HepG2 (cell line): Measurements from ENCODE around the gene WWC1. TPM values are rescaled to one million over a fixed set of nuclear protein-coding genes. Genes with fewer than 3 reads are reported as not detected.
A peak's percentile ranks its signal among the peaks of the same experiment; 100 is the strongest.

Experiments
- ARID5B ChIP-seq: IDR thresholded peaks from 2 replicates; pipeline ENCODE4 v1.4.0; 2020; ENCODE audit warnings: mild to moderate bottlenecking, missing genetic modification reagents
- CHD2 ChIP-seq: IDR thresholded peaks from 2 replicates; pipeline ENCODE4 v1.6.1; 2011; ENCODE audit warnings: low read depth, low read length, improper control_type of control experiment
- GATA4 ChIP-seq: sonication (generic); IDR thresholded peaks from 2 replicates; pipeline ENCODE4 v1.6.1; 2016; ENCODE audit warnings: antibody characterized with exemption, low read depth, borderline replicate concordance
- GATAD1 ChIP-seq: IDR thresholded peaks from 2 replicates; pipeline ENCODE4 v1.6.1; 2016; ENCODE audit warnings: missing genetic modification reagents, missing compliant biosample characterization
- GATAD2A ChIP-seq: IDR thresholded peaks from 2 replicates; pipeline ENCODE4 v1.6.1; 2016
- ISL2 ChIP-seq: sonication (generic); formaldehyde crosslinking; IDR thresholded peaks from 2 replicates; pipeline ENCODE4 v1.5.0; 2020; ENCODE audit warnings: missing genetic modification reagents
- ISX ChIP-seq: sonication (generic); formaldehyde crosslinking; conservative IDR thresholded peaks from 2 replicates; pipeline ENCODE4 v1.5.0; 2020; ENCODE audit warnings: missing genetic modification reagents
- MEIS2 ChIP-seq: sonication (generic); formaldehyde crosslinking; IDR thresholded peaks from 2 replicates; pipeline ENCODE4 v1.9.0; 2021; ENCODE audit warnings: mild to moderate bottlenecking, missing genetic modification reagents
- MXD4 ChIP-seq: IDR thresholded peaks from 2 replicates; pipeline ENCODE4 v1.6.1; 2016; ENCODE audit warnings: mild to moderate bottlenecking, missing biosample characterization, missing genetic modification reagents
- RBFOX2 ChIP-seq: fragments of 200-400 bp; formaldehyde crosslinking; IDR thresholded peaks from 2 replicates; pipeline ENCODE4 v1.6.1; 2017; ENCODE audit warnings: low read depth, mild to moderate bottlenecking, low read length
- XRCC5 ChIP-seq: fragments of 200-400 bp; formaldehyde crosslinking; optimal IDR thresholded peaks from 2 replicates; pipeline ENCODE3; 2017; ENCODE audit warnings: mild to moderate bottlenecking, low read length
- ZNF12 ChIP-seq: sonication (generic); formaldehyde crosslinking; IDR thresholded peaks from 2 replicates; pipeline ENCODE4 v1.5.0; 2020; ENCODE audit warnings: missing genetic modification reagents
- ZNF180 ChIP-seq: sonication (generic); formaldehyde crosslinking; IDR thresholded peaks from 2 replicates; pipeline ENCODE4 v1.4.0; 2020; ENCODE audit warnings: low read depth, missing genetic modification reagents, borderline replicate concordance
- ZNF292 ChIP-seq: sonication (generic); formaldehyde crosslinking; IDR thresholded peaks from 2 replicates; pipeline ENCODE4 v1.8.1; 2022; ENCODE audit warnings: mild to moderate bottlenecking, low read depth, missing genetic modification reagents, borderline replicate concordance
- ZNF414 ChIP-seq: sonication (generic); formaldehyde crosslinking; IDR thresholded peaks from 2 replicates; pipeline ENCODE4 v1.5.0; 2020; ENCODE audit warnings: missing genetic modification reagents
- ZNF580 ChIP-seq: IDR thresholded peaks from 2 replicates; pipeline ENCODE4 v1.6.1; 2016; ENCODE audit warnings: low read depth, borderline replicate concordance
- ZSCAN31 ChIP-seq: sonication (generic); formaldehyde crosslinking; IDR thresholded peaks from 2 replicates; pipeline ENCODE4 v1.5.0; 2020; ENCODE audit warnings: low read depth, mild to moderate bottlenecking, missing genetic modification reagents
- polyA plus RNA-seq, 8 experiments: library from polyadenylated mRNA; depleted of rRNA in 3 of 8; stranded (reverse) in 7 of 8; unstranded in 1 of 8; fragments of >200 nt; fragmentation: Illumina TruSeq in 4 of 8; extraction: Trizol in 4 of 8; gene quantifications; 2 replicates each; pipeline versions ENCODE4 v1.2.1 to v1.2.3, GENCODE V29; 2011 to 2016; ENCODE audit warnings: low read depth in 4 of 8, missing spikeins in 1 of 8, mixed read lengths in 1 of 8; ENCODE audit not compliant: insufficient read depth in 1 of 8
- total RNA-seq, 5 experiments: library from RNA; depleted of rRNA; stranded (reverse); fragments of >200 nt; fragmentation: Illumina TruSeq; extraction: Trizol; gene quantifications; 2 replicates each; pipeline ENCODE4 v1.2.3, GENCODE V29; 2016; ENCODE audit warnings: low read depth in 1 of 5
- TF ChIP-seq, protein P1 (sequence below): sonication (generic); formaldehyde crosslinking; IDR thresholded peaks from 2 replicates; pipeline ENCODE4 v1.4.0; 2020; ENCODE audit warnings: mild to moderate bottlenecking, missing genetic modification reagents, borderline replicate concordance
- TF ChIP-seq, protein P2 (sequence below): sonication (generic); formaldehyde crosslinking; IDR thresholded peaks from 2 replicates; pipeline ENCODE4 v1.4.0; 2020; ENCODE audit warnings: mild to moderate bottlenecking, missing genetic modification reagents
- TF ChIP-seq, protein P3 (sequence below): sonication (generic); formaldehyde crosslinking; IDR thresholded peaks from 2 replicates; pipeline ENCODE4 v1.8.0; 2022; ENCODE audit warnings: mild to moderate bottlenecking, missing genetic modification reagents, moderate library complexity

The WWC1 gene
- total and polyA plus RNA-seq, 2 of the 13 experiments (the other 11 are each of a cell fraction or from before 2014, with no cell fraction given): 8.3 to 17.9 TPM

DNA sequence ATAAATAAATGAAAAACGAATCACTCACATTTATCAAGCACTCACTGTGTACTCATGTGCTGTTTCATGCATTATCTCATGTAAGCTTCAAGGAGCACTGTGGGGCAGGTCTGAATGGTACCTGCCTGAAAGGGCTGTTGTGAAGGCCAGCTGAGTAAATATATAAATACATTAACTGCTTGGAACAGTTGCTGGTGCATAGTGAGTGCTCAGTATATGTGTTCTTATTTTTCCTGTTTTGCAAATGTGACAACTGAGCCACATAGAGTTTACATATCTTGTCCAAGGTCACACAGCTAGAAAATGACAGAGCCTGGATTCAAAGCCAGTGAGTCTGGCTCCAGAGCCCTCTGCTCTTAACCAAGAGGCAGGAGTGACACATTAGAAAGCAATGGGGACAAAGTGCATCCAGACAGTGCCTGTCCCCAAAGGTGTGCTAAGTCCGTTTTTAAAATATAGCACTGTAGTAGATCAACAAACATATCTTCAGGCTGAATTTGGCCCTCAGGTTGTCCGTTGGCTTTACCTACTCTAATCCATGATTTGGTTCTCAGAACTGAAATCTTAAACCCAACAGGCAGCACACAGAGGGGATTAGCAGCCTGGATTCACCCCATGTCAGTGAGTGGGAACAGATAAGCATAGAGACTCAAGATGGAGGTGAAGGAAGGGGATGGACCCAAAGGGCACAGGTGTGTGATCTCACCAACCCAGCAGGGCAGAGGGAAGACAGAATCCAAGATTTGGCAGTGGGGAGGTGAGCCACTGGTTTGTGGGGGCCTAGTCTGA lies 70.8 kb downstream of the WWC1 start (continued):
- TF ChIP-seq MEIS2 (CRISPR knock-in tag) (peak; percentile 88; the same call in 1 of the 2 replicates), ISL2 (CRISPR knock-in tag) (no peak), GATAD1 (CRISPR knock-in tag) (no peak), ZNF180 (CRISPR knock-in tag) (no peak), ZNF414 (0 out of 2 replicates have a peak, but pooled peaks have one; percentile 30), ZNF12 (CRISPR knock-in tag) (peak; percentile 96), ISX (CRISPR knock-in tag) (no peak), GATAD2A (CRISPR knock-in tag) (peak; percentile 90; the same call in 1 of the 2 replicates), ZNF292 (CRISPR knock-in tag) (peak; percentile 79), CHD2 (no peak), GATA4 (no peak), XRCC5 (peak; percentile 79), MXD4 (CRISPR knock-in tag) (peak; percentile 50; the same call in 1 of the 2 replicates), ARID5B (CRISPR knock-in tag) (peak; percentile 90), ZSCAN31 (CRISPR knock-in tag) (no peak), ZNF580 (CRISPR knock-in tag) (peak; percentile 75; the same call in 1 of the 2 replicates), RBFOX2 (no peak)
- TF ChIP-seq, protein P1, sequence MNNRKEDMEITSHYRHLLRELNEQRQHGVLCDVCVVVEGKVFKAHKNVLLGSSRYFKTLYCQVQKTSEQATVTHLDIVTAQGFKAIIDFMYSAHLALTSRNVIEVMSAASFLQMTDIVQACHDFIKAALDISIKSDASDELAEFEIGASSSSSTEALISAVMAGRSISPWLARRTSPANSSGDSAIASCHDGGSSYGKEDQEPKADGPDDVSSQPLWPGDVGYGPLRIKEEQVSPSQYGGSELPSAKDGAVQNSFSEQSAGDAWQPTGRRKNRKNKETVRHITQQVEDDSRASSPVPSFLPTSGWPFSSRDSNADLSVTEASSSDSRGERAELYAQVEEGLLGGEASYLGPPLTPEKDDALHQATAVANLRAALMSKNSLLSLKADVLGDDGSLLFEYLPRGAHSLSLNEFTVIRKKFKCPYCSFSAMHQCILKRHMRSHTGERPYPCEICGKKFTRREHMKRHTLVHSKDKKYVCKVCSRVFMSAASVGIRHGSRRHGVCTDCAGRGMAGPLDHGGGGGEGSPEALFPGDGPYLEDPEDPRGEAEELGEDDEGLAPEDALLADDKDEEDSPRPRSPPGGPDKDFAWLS: no peak
- TF ChIP-seq, protein P2, sequence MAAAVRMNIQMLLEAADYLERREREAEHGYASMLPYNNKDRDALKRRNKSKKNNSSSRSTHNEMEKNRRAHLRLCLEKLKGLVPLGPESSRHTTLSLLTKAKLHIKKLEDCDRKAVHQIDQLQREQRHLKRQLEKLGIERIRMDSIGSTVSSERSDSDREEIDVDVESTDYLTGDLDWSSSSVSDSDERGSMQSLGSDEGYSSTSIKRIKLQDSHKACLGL (CRISPR knock-in tag): no peak
- TF ChIP-seq, protein P3, sequence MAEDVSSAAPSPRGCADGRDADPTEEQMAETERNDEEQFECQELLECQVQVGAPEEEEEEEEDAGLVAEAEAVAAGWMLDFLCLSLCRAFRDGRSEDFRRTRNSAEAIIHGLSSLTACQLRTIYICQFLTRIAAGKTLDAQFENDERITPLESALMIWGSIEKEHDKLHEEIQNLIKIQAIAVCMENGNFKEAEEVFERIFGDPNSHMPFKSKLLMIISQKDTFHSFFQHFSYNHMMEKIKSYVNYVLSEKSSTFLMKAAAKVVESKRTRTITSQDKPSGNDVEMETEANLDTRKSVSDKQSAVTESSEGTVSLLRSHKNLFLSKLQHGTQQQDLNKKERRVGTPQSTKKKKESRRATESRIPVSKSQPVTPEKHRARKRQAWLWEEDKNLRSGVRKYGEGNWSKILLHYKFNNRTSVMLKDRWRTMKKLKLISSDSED (CRISPR knock-in tag): no peak
